GM12892 (cell line): ENCODE measurements around the gene FOXL1.

ENCODE experiments used
- POLR2A ChIP-seq: IDR thresholded peaks from 2 replicates; pipeline ENCODE4 v1.6.1; 2011; ENCODE audit warnings: low read depth, low read length, control low read depth
- POLR2AphosphoS5 ChIP-seq: IDR thresholded peaks from 2 replicates; pipeline ENCODE4 v1.6.1; 2011; ENCODE audit warnings: low read depth, low read length, control low read depth
- TAF1 ChIP-seq: IDR thresholded peaks from 2 replicates; pipeline ENCODE4 v1.6.1; 2011; ENCODE audit warnings: low read depth, mild to moderate bottlenecking, control low read depth, low read length, borderline replicate concordance

DNA sequence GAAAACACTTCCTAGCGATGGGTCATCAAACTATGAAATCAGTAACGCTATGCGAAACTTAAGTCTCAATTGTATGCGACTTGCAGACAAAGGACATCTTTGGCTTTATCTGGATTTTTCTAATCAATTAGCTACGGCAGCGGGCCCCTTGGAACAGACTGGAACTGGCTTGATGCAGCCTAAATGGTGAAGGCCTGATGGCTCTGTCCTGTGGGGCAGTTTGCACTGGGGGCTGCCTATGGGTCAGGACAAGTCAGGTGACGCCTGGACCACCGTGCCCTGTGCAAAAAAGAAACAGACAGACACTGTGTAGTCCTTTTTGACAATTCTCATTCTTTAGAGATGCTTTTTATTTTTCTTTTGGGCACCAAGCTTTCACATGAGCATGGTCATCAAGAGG lies 45.3 kb upstream of the FOXL1 start:
- TF ChIP-seq TAF1 (no peak), POLR2A (no peak), POLR2AphosphoS5 (no peak)
